HEK293 (cell line): ENCODE measurements around the gene MCEE.
"Not testable (repeated sequence)": the region's sequence is repeated elsewhere in the genome, so short reads cannot be mapped to it uniquely, and the experiment has no call there.

Experiments used
- CTCF ChIA-PET: fragments of 350-600 bp; formaldehyde crosslinking; extraction: SDS; loops from one replicate; lab custom pipeline; 2021; ENCODE audit warnings: antibody characterized with exemption; lab: Yijun Ruan, JAX
- POLR2A ChIA-PET: fragments of 300-600 bp; formaldehyde crosslinking; extraction: SDS; loops from one replicate; lab custom pipeline; 2020; ENCODE audit warnings: antibody characterized with exemption, inconsistent platforms; lab: Yijun Ruan, JAX
- H3K27ac ChIP-seq: fragments of 200-500 bp; sonication (Bioruptor generic); 2 replicates; pipeline ENCODE4 v1.5.1; 2014; ENCODE audit warnings: low read depth, low read length, control low read depth, inconsistent platforms; ENCODE audit errors: extremely low read depth
- H3K36me3 ChIP-seq, 2 experiments: fragments of 200-500 bp in 1 of 2; sonication (Bioruptor generic) in 1 of 2; 1 replicate in 1 of 2; 2 replicates in 1 of 2; pipeline ENCODE4 v1.5.1; 2014 to 2017; ENCODE audit warnings: inconsistent platforms in 2 of 2, low read length in 2 of 2; ENCODE audit not compliant: control insufficient read depth in 2 of 2, insufficient read depth in 1 of 2
- H3K4me1 ChIP-seq: fragments of 200-500 bp; sonication (Bioruptor generic); 2 replicates; pipeline ENCODE4 v1.5.1; 2014; ENCODE audit warnings: mild to moderate bottlenecking, low read length, inconsistent platforms; ENCODE audit not compliant: control insufficient read depth, insufficient read depth
- H3K4me3 ChIP-seq: 2 replicates; pipeline ENCODE4 v1.5.1; 2011; ENCODE audit warnings: low read depth, mild to moderate bottlenecking, control low read depth, low read length, moderate library complexity
- H3K9me3 ChIP-seq: fragments of 200-500 bp; sonication (Bioruptor generic); 2 replicates; pipeline ENCODE4 v1.5.1; 2014; ENCODE audit warnings: low read depth, low read length, inconsistent platforms; ENCODE audit not compliant: control insufficient read depth, insufficient read depth
- GLI4 ChIP-seq: fragments of 450-650 bp; formaldehyde crosslinking; IDR thresholded peaks from 2 replicates; pipeline ENCODE4 v1.5.1; 2016; ENCODE audit warnings: missing biosample characterization, missing genetic modification characterization
- KLF7 ChIP-seq: fragments of 450-650 bp; formaldehyde crosslinking; IDR thresholded peaks from 2 replicates; pipeline ENCODE4 v1.5.1; 2016; ENCODE audit warnings: missing biosample characterization, missing genetic modification characterization, borderline replicate concordance
- PBX3 ChIP-seq: sonication (generic); formaldehyde crosslinking; IDR thresholded peaks from 2 replicates; pipeline ENCODE4 v1.8.1; 2022; ENCODE audit warnings: mild to moderate bottlenecking, moderate library complexity, missing genetic modification reagents
- PRDM1 ChIP-seq: fragments of 450-650 bp; formaldehyde crosslinking; IDR thresholded peaks from 2 replicates; pipeline ENCODE4; 2016; ENCODE audit warnings: missing biosample characterization, missing genetic modification characterization
- PRDM4 ChIP-seq: fragments of 450-650 bp; formaldehyde crosslinking; IDR thresholded peaks from 2 replicates; pipeline ENCODE4 v1.5.1; 2017; ENCODE audit warnings: missing biosample characterization, missing genetic modification characterization
- SP3 ChIP-seq: fragments of 450-650 bp; formaldehyde crosslinking; IDR thresholded peaks from 2 replicates; pipeline ENCODE4 v1.5.1; 2016; ENCODE audit warnings: missing biosample characterization, missing genetic modification characterization
- ZIC2 ChIP-seq: fragments of 450-650 bp; formaldehyde crosslinking; IDR thresholded peaks from 2 replicates; pipeline ENCODE4 v1.5.1; 2016; ENCODE audit warnings: missing biosample characterization, missing genetic modification characterization
- ZNF138 ChIP-seq: fragments of 450-650 bp; formaldehyde crosslinking; IDR thresholded peaks from 2 replicates; pipeline ENCODE4 v1.5.1; 2016; ENCODE audit warnings: missing biosample characterization, missing genetic modification characterization, borderline replicate concordance
- ZNF169 ChIP-seq: fragments of 450-650 bp; formaldehyde crosslinking; IDR thresholded peaks from 2 replicates; pipeline ENCODE4 v1.5.1; 2016; ENCODE audit warnings: missing biosample characterization, missing genetic modification characterization
- ZNF214 ChIP-seq: fragments of 450-650 bp; formaldehyde crosslinking; IDR thresholded peaks from 2 replicates; pipeline ENCODE4 v1.5.1; 2017; ENCODE audit warnings: missing biosample characterization, mild to moderate bottlenecking, missing genetic modification characterization, borderline replicate concordance
- ZNF335 ChIP-seq: fragments of 450-650 bp; formaldehyde crosslinking; conservative IDR thresholded peaks from 2 replicates; pipeline ENCODE4 v1.5.1; 2016; ENCODE audit warnings: missing biosample characterization, missing genetic modification characterization
- ZNF513 ChIP-seq: fragments of 450-650 bp; IDR thresholded peaks from 2 replicates; pipeline ENCODE4 v1.5.1; 2018; ENCODE audit warnings: missing biosample characterization, missing genetic modification characterization
- ZNF514 ChIP-seq: fragments of 450-650 bp; formaldehyde crosslinking; IDR thresholded peaks from 2 replicates; pipeline ENCODE4 v1.5.1; 2016; ENCODE audit warnings: missing biosample characterization, missing genetic modification characterization
- ZNF670 ChIP-seq: fragments of 450-650 bp; formaldehyde crosslinking; IDR thresholded peaks from 2 replicates; pipeline ENCODE4 v1.5.1; 2016; ENCODE audit warnings: missing biosample characterization, missing genetic modification characterization, low read depth
- ZNF707 ChIP-seq: fragments of 450-650 bp; formaldehyde crosslinking; IDR thresholded peaks from 2 replicates; pipeline ENCODE4 v1.5.1; 2016; ENCODE audit warnings: missing biosample characterization, missing genetic modification characterization
- ZNF785 ChIP-seq: fragments of 450-650 bp; formaldehyde crosslinking; IDR thresholded peaks from 2 replicates; pipeline ENCODE4 v1.5.1; 2016; ENCODE audit warnings: missing biosample characterization, missing genetic modification characterization
- ZSCAN16 ChIP-seq: fragments of 450-650 bp; formaldehyde crosslinking; IDR thresholded peaks from 2 replicates; pipeline ENCODE4 v1.5.1; 2016; ENCODE audit warnings: missing biosample characterization, missing genetic modification characterization
- ZSCAN23 ChIP-seq: fragments of 450-650 bp; formaldehyde crosslinking; IDR thresholded peaks from 2 replicates; pipeline ENCODE4 v1.5.1; 2016; ENCODE audit warnings: missing biosample characterization, missing genetic modification characterization
- TF ChIP-seq, protein P1 (sequence below): fragments of 450-650 bp; formaldehyde crosslinking; IDR thresholded peaks from 2 replicates; pipeline ENCODE4 v1.5.1; 2016; ENCODE audit warnings: missing biosample characterization, missing genetic modification characterization

Gene MCEE

GRCh38 chr2:71178836-71179235, 48.8 kb upstream of the MCEE start:
- POLR2A ChIA-PET, H3K4me1 ChIP-seq, H3K36me3 ChIP-seq, CTCF ChIA-PET, H3K9me3 ChIP-seq, H3K4me3 ChIP-seq, H3K27ac ChIP-seq: not testable (repeated sequence)

- POLR2A ChIA-PET: no interaction called here
Observed at GRCh38 chr2:71174207-71174606, 44.2 kb upstream of the MCEE start.

More at GRCh38 chr2:71174207-71174606, 44.2 kb upstream of the MCEE start:
- Histone ChIP-seq H3K4me3 (no peak overlapping the region), H3K4me1 (no peaks in the 10 kb centered on the region), H3K36me3 (no peaks in the 10 kb centered on the region), H3K9me3 (no peaks in the 10 kb centered on the region), H3K27ac (no peak overlapping the region)
- CTCF ChIA-PET: interaction anchor here (0.6 to 1.1 kb wide), 2 partner anchors 12 to 24 kb away, joined by 3 to 5 read pairs; no protein-coding TSS in a partner anchor
- TF ChIP-seq ZNF138 (tag by site-specific recombination) (no peak), PRDM4 (tag by site-specific recombination) (no peak), ZSCAN16 (no peak), KLF7 (no peak), ZSCAN23 (tag by site-specific recombination) (no peak), ZNF670 (no peak), ZNF169 (tag by site-specific recombination) (no peak), ZIC2 (tag by site-specific recombination) (no peak), PRDM1 (tag by site-specific recombination) (no peak), GLI4 (tag by site-specific recombination) (no peak), ZNF335 (tag by site-specific recombination) (no peak), ZNF707 (tag by site-specific recombination) (no peak), ZNF514 (tag by site-specific recombination) (no peak), SP3 (tag by site-specific recombination) (no peak), PBX3 (no peak), ZNF513 (no peak), ZNF785 (no peak), ZNF214 (tag by site-specific recombination) (no peak)
- TF ChIP-seq, protein P1, sequence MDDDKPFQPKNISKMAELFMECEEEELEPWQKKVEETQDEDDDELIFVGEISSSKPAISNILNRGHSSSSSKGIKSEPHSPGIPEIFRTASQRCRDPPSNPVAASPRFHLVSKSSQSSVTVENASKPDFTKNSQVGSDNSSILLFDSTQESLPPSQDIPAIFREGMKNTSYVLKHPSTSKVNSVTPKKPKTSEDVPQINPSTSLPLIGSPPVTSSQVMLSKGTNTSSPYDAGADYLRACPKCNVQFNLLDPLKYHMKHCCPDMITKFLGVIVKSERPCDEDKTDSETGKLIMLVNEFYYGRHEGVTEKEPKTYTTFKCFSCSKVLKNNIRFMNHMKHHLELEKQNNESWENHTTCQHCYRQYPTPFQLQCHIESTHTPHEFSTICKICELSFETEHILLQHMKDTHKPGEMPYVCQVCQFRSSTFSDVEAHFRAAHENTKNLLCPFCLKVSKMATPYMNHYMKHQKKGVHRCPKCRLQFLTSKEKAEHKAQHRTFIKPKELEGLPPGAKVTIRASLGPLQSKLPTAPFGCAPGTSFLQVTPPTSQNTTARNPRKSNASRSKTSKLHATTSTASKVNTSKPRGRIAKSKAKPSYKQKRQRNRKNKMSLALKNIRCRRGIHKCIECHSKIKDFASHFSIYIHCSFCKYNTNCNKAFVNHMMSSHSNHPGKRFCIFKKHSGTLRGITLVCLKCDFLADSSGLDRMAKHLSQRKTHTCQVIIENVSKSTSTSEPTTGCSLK (tag by site-specific recombination): no peak
